GM18526 (cell line): ENCODE results near the gene ABCA2.

Source experiments
- POLR2A ChIP-seq: IDR thresholded peaks from 3 replicates; pipeline ENCODE4 v1.6.1; 2011; ENCODE audit not compliant: insufficient read length; ENCODE audit errors: extremely low read depth

The ABCA2 gene

GRCh38 chr9:137001857-137002645 lies 26.0 kb downstream of the ABCA2 start:
- no peak for TF ChIP-seq POLR2A

DNA sequence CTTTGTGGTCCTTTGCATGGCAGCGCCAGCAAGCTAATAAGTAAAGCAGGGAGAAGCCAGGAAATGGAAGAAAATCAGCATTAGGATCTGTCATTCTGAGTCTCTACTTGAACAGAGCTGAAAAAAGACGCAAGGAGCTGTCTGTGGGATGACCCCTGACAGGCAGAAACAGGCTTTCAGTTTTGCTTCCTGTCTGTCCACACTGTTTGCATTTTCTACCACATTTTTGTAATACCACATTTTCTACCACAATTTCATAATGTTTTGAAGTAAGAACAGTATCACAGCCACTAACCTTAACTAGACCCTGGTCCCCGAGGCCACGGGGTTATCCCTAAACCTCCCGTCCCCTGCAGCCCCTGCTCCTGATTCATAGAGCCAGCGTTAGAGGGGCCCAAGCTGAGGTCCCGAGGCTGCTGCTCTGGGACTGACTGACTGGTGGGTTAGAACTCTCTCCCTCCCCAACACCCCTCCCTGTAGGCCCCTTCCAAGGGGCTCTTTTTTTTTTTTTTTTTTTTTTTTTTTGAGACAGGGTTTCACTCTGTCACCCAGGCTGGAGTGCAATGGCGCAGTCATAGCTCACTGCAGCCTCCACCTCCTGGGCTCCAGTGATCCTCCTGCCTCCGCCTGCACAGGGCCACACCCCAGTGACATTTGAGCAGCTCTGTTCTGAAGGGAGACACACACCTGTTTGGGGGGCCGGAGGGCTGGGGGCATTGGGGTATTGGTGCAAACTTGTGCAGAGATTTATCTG lies 27.7 kb downstream of the ABCA2 start:
- TF ChIP-seq POLR2A: no peak

- no peak for TF ChIP-seq POLR2A
These were observed 30.2 kb downstream of the ABCA2 start for GRCh38 chr9:136997830-136998234.

- TF ChIP-seq POLR2A: no peak
These were observed 30.7 kb downstream of the ABCA2 start for GRCh38 chr9:136997371-136997770.

GRCh38 chr9:136996361-136997292 lies 31.4 kb downstream of the ABCA2 start, which contains the start of gene CLIC3:
TSS of gene CLIC3 (minus strand) at chr9:136996568. CDS start at chr9:136996543, 25 bp downstream.
- no peak for TF ChIP-seq POLR2A

GRCh38 chr9:136995772-136996311 lies 32.2 kb downstream of the ABCA2 start:
- TF ChIP-seq POLR2A: no peak

DNA sequence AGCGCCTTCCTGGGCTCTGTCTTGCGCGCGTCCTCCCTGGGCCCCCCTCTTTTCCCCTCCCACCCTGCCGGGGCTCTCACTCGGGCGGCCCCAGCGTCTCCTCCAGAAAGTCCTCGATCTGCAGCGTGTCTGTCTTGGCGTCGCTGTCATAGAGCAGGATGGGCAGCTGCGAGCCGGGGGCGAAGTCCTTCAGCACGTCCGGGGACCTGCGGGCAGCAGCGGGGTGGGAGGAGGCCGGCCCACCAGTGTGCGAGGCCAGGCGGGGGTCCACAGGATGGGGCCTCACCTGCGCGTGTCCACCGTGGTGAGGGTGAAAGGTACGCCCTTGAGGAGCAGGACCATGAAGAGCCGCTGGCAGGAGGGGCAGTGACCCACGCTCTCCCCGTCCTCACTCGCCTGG lies 32.7 kb downstream of the ABCA2 start:
- TF ChIP-seq POLR2A: no peak

DNA sequence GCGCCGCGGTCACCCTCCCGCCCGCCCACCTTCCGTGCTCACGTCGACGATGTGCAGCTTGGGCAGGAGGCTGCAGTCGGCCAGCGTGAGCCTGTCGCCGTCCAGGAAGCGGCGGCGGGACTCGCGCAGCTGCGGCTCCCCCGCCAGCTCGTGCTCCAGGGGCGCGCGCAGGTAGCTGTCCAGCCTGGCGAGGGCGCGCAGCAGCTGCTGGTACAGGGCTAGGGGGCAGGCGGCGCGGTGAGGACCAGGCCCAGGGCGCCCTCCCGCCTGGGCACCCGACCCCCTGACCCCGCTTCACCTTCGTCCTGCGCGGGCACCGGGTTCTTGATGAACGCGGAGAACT lies 33.2 kb downstream of the ABCA2 start:
- no peak for TF ChIP-seq POLR2A

DNA sequence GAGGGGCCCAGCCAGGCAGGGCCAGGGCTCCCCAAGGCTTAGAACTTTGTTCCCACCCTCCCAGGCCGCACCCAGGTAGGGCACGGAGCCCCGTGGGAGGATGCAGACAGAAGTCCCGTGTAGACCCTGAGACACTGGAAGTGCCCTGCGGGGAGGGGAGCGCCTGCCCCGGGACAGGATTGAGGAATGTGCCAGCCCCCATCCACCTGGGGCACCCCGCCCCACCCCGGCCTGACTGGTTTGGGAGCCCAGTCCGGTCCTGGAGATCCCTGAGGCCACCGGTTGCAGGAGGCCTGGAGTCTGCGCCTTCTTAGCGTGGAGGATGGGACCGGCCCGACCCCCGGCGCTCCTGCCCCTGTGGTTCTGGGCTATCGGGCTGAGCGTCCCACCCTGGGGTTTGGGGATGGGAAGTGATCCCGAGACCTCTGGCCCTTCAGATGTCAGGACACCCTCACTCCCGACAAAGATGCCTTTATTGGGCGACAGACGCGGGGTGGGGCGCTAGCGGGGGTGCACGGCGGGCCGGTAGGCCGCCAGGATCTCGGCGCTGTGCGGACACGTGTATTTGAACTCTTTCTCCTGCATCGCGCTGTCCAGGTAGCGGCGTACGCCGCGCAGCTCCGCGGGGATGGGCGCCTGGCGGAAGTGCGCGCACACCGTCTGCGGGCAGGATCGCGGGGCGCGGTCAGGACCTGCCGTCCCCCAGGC lies 33.7 kb downstream of the ABCA2 start:
- TF ChIP-seq POLR2A: no peak

DNA sequence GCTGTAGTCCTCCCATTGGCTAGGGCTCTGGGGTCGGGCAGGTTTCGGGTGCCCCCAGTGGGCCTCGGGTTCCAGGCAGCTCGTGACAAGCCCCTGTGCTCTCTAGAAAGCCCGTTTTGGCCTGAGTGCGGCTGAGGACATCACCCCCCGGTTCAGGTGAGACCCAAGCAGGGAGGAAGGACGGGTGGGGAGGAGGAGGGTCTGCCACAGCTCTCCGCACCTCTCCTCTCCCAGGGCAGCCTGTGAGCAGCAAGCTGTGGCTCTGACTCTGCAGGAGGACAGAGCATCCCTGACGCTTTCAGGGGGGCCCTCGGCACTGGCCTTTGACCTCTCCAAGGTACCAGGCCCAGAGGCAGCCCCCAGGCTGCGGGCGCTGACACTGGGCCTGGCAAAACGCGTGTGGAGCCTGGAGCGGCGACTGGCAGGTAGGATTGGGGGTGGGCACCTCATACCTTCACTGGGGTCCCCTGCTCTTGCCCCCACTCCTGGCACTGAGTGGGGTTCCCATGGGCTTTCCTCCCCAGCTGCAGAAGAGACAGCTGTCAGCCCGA lies 35.1 kb downstream of the ABCA2 start:
- no peak for TF ChIP-seq POLR2A

GRCh38 chr9:136991993-136992818 lies 35.8 kb downstream of the ABCA2 start, which contains the start of gene PAXX:
TSS of gene PAXX (plus strand) at chr9:136992422. CDS start at chr9:136992444, 22 bp downstream.
- TF ChIP-seq POLR2A: peak; percentile 56

- TF ChIP-seq POLR2A: no peak
These were observed 37.7 kb downstream of the ABCA2 start for GRCh38 chr9:136990242-136990911.

- TF ChIP-seq POLR2A: no peak
These were observed 39.2 kb downstream of the ABCA2 start for GRCh38 chr9:136988872-136989271.
